ENCODE measurements around the gene MED15.
"Not testable (repeated sequence)": the region's sequence is repeated elsewhere in the genome, so short reads cannot be mapped to it uniquely, and the experiment has no call there.

MED15 gene, protein sequence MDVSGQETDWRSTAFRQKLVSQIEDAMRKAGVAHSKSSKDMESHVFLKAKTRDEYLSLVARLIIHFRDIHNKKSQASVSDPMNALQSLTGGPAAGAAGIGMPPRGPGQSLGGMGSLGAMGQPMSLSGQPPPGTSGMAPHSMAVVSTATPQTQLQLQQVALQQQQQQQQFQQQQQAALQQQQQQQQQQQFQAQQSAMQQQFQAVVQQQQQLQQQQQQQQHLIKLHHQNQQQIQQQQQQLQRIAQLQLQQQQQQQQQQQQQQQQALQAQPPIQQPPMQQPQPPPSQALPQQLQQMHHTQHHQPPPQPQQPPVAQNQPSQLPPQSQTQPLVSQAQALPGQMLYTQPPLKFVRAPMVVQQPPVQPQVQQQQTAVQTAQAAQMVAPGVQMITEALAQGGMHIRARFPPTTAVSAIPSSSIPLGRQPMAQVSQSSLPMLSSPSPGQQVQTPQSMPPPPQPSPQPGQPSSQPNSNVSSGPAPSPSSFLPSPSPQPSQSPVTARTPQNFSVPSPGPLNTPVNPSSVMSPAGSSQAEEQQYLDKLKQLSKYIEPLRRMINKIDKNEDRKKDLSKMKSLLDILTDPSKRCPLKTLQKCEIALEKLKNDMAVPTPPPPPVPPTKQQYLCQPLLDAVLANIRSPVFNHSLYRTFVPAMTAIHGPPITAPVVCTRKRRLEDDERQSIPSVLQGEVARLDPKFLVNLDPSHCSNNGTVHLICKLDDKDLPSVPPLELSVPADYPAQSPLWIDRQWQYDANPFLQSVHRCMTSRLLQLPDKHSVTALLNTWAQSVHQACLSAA

GRCh38 chr22:20507253-20508066 lies at the start of gene MED15:
MED15 (plus strand) TSS chr22:20507610; CDS start chr22:20507679, 69 bp downstream.
- DNase-seq = peak; percentile 95

DNA sequence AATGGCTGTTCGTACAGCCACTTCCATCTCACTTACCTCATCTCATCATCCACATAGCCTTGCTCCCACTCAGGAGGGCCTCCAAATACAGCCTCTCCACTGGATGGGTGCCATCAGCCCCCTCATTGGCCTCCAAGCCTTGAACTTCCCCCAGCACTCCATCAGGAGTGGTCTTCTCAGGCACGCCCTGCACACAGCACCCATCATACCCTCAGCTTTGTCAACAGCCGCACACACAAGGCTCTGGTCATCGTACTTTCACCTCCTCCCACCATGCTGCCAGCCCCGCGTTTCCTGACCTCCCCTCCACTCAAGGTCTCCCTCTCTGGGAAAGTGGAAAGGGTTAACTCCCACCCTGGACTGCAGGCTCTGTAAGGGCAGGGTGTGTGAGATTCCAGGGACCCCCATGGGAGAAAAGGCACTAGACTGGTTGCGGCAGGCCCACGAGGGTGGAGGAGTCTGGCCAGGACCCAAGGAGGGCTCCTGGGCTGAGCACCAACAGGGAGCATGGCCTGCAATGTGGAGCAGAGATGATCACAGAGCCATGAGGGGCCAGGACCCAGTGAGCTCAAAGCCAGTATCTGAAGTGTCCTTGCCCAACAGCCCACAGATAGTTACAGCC lies 48.8 kb upstream of the MED15 start:
- no peak for DNase-seq

- DNase-seq = no peak
These were observed 48.3 kb upstream of the MED15 start for GRCh38 chr22:20459152-20459542.

DNA sequence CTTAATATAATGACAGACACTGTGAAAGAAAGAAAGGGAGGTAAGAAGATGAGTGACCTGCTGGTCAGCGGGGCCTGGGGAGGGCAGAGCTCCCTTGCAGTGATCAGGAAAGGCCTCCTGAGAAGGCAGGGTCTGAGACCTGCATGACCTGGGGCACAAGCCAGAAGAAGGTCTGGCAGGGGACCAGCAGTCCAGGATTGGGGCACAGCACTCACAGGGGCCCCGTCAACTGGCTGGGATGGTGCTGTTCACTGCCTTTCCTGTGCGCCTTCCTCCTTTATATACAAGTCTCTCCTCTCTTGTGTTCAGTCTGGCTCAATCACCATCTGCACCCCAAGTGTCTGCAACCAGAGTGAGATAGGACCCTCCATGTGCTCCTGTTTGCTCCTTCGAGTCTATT lies 47.5 kb upstream of the MED15 start:
- DNase-seq = no peak

DNA sequence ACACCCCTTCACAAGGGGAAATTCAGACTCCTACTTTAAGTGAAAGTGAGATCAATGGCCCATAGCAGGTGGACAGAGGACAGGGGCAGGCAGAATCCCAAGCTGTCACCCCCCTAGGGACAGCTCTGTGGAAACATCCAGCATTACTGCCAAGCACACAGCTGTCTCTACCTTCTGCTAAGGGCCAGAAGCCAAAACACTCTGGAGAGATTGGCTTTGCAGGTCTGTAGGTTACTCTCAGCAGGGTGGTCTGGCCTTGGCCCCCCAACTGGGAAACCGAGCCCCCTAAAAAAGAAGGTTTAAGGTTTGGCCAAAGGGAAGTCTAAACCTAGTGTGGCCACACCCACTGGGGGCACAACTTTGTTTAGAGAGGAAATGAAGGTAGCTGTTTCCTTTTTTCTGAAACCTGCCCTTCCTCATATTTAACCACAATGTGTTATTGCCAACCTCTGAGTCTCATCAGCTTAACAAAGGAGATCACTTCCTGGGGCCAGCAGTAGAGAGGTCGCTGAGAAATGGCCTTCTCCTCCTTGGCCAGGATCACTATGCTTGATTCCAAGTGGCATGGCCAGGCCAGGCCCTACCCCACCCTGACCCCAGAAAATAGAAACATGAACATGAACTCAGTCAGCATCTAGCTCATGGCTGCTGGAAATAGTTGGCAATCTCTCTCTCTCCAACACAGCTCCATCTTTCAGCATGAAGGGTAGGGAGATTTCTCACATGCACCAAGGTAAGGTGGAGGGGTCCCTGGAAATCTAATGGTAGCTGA lies 43.9 kb upstream of the MED15 start:
- no peak for DNase-seq

GRCh38 chr22:20464096-20464614 lies 43.3 kb upstream of the MED15 start:
- no peak for DNase-seq

DNA sequence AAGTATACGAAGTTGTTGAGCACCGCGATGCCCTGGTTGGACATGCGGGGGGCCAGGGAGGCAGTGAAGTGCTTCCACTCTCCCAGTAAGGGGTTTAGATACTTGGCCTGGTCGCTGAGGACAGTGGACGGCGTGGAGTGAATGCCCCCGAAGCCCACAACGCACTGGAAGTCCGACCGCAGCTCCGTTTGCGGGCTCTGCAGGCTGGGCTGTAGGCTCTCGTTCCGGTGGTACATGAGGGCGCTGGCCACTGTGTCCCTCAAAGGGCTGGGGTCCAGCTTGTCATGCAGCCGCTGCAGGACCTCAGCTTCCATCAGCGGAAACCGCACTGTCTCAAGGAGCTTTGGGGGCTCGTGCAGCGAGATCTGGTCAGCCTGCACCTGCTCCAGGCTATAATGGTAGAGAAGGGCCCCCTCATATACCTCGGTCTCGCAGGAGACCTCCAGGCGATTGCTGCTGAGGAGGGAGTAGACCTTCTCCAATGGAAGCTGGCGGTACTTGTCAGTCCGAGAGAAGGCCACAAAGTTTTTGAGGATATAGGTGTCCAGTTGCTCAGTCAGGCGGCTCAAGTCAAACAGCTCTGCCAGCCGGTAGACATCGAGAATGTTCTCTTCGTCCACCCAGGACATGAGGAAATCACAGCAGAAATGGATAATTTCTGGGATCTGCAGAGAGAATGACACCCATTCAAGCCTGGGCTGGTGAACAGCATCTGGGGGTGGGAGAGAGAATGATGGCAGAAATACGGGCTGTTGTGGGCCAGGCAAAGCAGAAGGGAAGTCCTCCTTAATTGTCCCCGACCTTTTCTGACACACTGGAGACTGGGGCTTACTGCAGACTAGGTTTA lies 42.3 kb upstream of the MED15 start:
- DNase-seq = no peak

GRCh38 chr22:20465759-20466077 lies 41.7 kb upstream of the MED15 start:
- no peak for DNase-seq

- no peak for DNase-seq
These were observed 40.6 kb upstream of the MED15 start for GRCh38 chr22:20466659-20467379.

GRCh38 chr22:20469110-20469868 lies 38.1 kb upstream of the MED15 start:
- DNase-seq = no peak

- not testable (repeated sequence) for DNase-seq
These were observed 36.9 kb upstream of the MED15 start for GRCh38 chr22:20470525-20470924.

- DNase-seq = no peak
These were observed 36.1 kb upstream of the MED15 start for GRCh38 chr22:20471126-20471833.

GRCh38 chr22:20472629-20473442 lies 34.6 kb upstream of the MED15 start:
- DNase-seq = no peak

GRCh38 chr22:20475115-20475436 lies 32.3 kb upstream of the MED15 start:
- no peak for DNase-seq

- DNase-seq = not testable (repeated sequence)
These were observed 31.8 kb upstream of the MED15 start for GRCh38 chr22:20475569-20475968.

DNA sequence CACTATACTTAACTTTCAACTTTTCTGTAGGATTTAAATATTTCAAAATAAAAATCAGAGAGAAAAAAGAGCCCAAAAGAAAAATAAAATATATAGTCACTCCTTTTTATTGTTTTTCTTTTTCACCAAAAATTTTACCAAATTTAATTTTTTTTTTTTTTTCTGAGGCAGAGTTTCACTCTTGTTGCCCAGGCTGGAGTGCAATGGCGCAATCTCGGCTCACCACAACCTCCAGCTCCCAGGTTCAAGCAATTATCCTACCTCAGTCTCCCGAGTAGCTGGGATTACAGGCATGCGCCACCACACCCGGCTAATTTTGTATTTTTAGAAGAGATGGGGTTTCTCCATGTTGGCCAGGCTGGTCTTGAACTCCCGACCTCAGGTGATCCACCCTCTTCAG lies 29.4 kb upstream of the MED15 start:
- not testable (repeated sequence) for DNase-seq

GRCh38 chr22:20479612-20480196 lies 27.7 kb upstream of the MED15 start:
- no peak for DNase-seq

DNA sequence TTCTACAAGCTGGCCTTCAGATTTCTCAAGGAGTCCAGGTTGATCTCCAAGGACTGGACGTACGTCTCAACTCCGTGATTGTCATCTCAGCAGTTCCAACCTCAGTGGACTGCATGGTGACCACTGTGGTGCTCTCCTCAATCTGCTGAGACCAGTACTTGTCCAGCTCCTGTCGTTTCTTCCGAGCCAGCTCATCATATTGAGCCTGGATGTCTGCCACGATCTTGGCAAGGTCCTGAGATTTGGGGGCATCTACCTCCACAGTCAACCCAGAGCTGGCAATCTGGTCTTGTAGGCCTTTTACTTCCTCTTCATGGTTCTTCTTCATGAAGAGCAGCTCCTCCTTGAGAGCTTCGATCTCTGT lies 24.3 kb upstream of the MED15 start:
- not testable (repeated sequence) for DNase-seq

Measured in retina (tissue), 1 donor.